NCI-H69 (cell line): ENCODE measurements around the gene SLC2A10.

Source experiments
- DNase-seq: peaks from one replicate; lab custom pipeline; 2025; lab: John Stamatoyannopoulos, UW

Gene SLC2A10

GRCh38 chr20:46770330-46771194, 61.1 kb downstream of the SLC2A10 start:
- DNase-seq: peak; percentile 27

- DNase-seq: no peak
Observed at GRCh38 chr20:46771195-46771588, 61.7 kb downstream of the SLC2A10 start.

DNA sequence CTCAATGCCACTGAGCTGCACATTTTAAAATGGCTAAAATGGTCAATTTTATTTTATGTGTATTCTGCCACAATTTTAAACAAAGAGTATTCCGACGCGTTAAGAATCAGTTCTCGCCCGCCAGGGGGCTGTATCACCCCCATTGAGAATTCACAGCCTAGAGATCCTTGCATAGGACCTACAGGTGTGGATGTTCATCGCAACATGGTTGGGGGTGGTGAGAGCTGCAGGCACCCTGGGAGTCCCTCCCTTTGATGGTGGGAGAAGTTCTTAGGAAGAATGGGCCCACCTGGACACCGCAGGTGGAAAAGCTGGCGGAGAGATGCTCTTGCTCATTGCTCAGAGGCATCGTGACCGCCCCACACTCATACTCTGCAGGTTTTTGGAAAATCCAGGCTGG, 63.5 kb downstream of the SLC2A10 start:
- no peak for DNase-seq

- DNase-seq: peak; percentile 40
Observed at GRCh38 chr20:46773680-46774079, 64.2 kb downstream of the SLC2A10 start.

DNA sequence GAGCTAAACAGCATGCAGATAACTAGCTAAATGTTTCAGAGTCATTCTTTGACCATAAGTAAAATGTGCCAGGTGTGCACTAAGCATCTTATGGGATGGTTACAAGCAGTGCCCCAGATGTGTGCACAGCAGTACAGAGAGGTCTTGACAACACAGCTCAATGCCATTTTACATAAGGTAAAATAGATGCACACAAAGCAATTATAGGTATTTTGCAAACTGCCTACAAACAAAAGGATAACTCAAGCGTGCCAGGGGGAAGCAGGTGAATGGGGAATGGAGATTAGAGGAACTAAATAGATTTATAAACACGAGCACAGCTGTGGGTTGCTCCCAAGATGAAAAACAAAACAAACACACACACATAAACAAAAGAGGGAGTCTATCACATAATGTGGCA, 64.8 kb downstream of the SLC2A10 start:
- peak; percentile 90 for DNase-seq

DNA sequence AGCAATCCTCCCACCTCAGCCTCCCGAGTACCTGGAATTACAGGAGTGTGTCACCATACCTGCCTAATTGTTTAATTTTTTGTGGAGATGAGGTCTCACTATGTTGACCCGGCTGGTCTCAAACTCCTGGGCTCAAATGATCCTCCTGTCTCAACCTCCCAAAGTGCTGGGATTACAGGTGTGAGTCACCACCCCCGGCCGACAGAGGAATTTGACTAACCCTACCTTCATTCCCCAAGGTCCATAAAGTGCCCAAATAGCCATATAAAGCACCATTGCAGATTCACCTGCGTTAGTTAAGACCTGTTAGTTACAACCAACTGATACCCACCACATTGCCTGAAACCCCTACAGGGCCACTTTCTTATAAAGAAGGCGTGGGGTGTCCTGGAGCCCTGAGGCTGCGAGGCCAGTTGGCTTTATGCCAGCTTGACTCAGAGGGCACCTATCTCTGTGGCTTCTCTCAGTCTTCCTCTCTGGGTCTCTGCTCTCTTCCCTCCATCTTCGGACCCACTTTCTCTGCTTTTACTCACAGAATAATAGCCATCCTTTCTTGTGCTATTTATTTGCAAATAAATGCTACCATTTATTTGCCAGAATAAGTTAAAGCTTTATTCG, 65.6 kb downstream of the SLC2A10 start:
- peak; percentile 60 for DNase-seq

GRCh38 chr20:46775806-46776205, 66.4 kb downstream of the SLC2A10 start:
- DNase-seq: no peak

DNA sequence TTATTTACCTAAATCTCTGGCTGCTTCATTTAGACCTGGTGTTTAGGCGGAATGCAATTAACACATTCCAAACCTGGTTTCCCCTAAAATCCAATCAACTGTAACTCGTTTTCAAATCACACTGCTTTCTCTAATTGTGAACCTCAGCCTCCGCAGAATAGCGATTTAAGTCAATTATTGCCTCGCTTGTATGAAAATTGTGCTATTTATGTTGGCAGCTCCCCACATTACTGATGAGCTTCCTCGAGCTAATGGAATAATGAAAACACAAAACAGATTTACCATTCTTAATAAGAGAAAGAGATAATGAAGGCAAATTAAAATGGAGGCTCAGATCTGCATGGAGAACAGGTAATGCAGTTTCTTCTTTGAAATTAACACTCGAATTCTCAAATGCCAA, 67.9 kb downstream of the SLC2A10 start:
- no peak for DNase-seq

- no peak for DNase-seq
Observed at GRCh38 chr20:46779831-46780230, 70.4 kb downstream of the SLC2A10 start.

GRCh38 chr20:46784436-46785127, 75.1 kb downstream of the SLC2A10 start:
- no peak for DNase-seq
